ENCODE results near the gene CDKN2B-AS1. TPM values are rescaled to one million over a fixed set of nuclear protein-coding genes. Genes with fewer than 3 reads are reported as not detected.

The CDKN2B-AS1 gene
- total RNA-seq, 2 donors from 2014 or later = not detected

DNA sequence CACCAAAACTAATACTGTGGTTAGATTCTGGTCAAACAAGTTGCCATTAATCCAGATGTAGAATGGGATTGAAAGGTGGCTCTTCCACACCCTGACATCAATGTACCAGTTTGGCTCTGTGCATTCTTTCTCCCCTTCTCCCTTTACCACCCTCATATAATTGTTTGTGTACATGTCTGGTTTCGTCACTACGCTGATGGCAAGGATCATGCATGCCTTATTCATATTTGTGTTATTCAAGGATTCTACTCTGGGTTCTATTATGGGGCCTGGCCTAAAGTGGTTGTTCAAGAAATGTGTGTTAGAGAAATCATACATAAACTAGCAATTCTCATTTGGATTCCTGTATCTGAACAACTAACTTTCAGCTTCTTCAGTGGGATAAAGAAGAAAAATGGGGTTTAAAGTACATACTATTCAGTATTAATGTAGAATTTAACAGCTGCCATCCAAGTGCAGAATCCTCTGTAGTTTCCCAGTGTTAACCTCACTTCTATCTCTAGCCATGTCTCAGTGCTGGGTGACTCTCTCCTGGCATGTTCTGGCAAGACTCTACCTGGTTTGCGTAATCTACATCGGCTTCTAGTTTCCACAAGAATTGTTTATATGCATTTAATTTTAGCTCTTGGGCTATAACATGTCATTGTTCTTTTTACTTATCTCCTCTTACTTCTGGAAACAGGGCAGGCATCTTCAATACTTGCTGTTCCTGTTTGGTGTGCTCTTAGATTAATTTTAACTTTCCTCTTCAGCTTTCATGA is 42.5 kb downstream of the CDKN2B-AS1 start:
- DNase-seq = no peak
- Mint-ChIP-seq H3K27ac (no peak overlapping the region), H3K36me3 (ENCODE audit: low read depth) (no peaks in the 10 kb centered on the region), H3K4me1 (no peaks in the 10 kb centered on the region), H3K4me3 (no peak overlapping the region), H3K27me3 (ENCODE audit: insufficient read depth) (no peaks in the 10 kb centered on the region), H3K9me3 (no peaks in the 10 kb centered on the region)
- Histone ChIP-seq H3K9me3 (ENCODE audit: control insufficient read depth, low read length) (no peaks in the 10 kb centered on the region), H3K4me1 (ENCODE audit: control insufficient read depth, insufficient read depth, low read length) (no peaks in the 10 kb centered on the region), H3K4me3 (ENCODE audit: low read length) (no peak overlapping the region), H3K9ac (ENCODE audit: extremely low read depth, low read length, poor library complexity, severe bottlenecking) (no peak overlapping the region), H3K27ac (ENCODE audit: low read depth, low read length) (no peak overlapping the region), H3K27me3 (ENCODE audit: control insufficient read depth, insufficient read depth, low read length, poor library complexity, severe bottlenecking) (no peaks in the 10 kb centered on the region), H3K36me3 (ENCODE audit: control insufficient read depth, insufficient read depth, low read length) (no peaks in the 10 kb centered on the region)
- TF ChIP-seq, protein P1, sequence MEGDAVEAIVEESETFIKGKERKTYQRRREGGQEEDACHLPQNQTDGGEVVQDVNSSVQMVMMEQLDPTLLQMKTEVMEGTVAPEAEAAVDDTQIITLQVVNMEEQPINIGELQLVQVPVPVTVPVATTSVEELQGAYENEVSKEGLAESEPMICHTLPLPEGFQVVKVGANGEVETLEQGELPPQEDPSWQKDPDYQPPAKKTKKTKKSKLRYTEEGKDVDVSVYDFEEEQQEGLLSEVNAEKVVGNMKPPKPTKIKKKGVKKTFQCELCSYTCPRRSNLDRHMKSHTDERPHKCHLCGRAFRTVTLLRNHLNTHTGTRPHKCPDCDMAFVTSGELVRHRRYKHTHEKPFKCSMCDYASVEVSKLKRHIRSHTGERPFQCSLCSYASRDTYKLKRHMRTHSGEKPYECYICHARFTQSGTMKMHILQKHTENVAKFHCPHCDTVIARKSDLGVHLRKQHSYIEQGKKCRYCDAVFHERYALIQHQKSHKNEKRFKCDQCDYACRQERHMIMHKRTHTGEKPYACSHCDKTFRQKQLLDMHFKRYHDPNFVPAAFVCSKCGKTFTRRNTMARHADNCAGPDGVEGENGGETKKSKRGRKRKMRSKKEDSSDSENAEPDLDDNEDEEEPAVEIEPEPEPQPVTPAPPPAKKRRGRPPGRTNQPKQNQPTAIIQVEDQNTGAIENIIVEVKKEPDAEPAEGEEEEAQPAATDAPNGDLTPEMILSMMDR (conservative IDR thresholded peaks at IDR 0.05) = no peak
- WGBS, 2 experiments (ENCODE audit: insufficient coverage in 1 of 2, insufficient read length in 1 of 2) = 97% methylated on average over 4 of the region's 4 CpGs; no CpG with 5 or more reads in 1 of the 2 experiments

GRCh38 chr9:22037954-22038690 is 43.5 kb downstream of the CDKN2B-AS1 start:
- Mint-ChIP-seq H3K36me3 (ENCODE audit: low read depth) (no peaks in the 10 kb centered on the region), H3K27me3 (ENCODE audit: insufficient read depth) (no peaks in the 10 kb centered on the region), H3K4me3 (no peak overlapping the region), H3K4me1 (no peaks in the 10 kb centered on the region), H3K27ac (no peak overlapping the region), H3K9me3 (no peaks in the 10 kb centered on the region)
- Histone ChIP-seq H3K27ac (ENCODE audit: low read depth, low read length) (no peak overlapping the region), H3K27me3 (ENCODE audit: control insufficient read depth, insufficient read depth, low read length, poor library complexity, severe bottlenecking) (no peaks in the 10 kb centered on the region), H3K9ac (ENCODE audit: extremely low read depth, low read length, poor library complexity, severe bottlenecking) (no peak overlapping the region), H3K4me3 (ENCODE audit: low read length) (no peak overlapping the region), H3K4me1 (ENCODE audit: control insufficient read depth, insufficient read depth, low read length) (no peaks in the 10 kb centered on the region), H3K36me3 (ENCODE audit: control insufficient read depth, insufficient read depth, low read length) (no peaks in the 10 kb centered on the region), H3K9me3 (ENCODE audit: control insufficient read depth, low read length) (no peaks in the 10 kb centered on the region)
- 64 to 100% methylated on average over 1 to 2 of the region's 2 CpGs for WGBS, 2 experiments (ENCODE audit: insufficient coverage in 1 of 2, insufficient read length in 1 of 2)
- no peak for DNase-seq
- TF ChIP-seq, protein P1 (conservative IDR thresholded peaks at IDR 0.05) = peak; percentile 71

DNA sequence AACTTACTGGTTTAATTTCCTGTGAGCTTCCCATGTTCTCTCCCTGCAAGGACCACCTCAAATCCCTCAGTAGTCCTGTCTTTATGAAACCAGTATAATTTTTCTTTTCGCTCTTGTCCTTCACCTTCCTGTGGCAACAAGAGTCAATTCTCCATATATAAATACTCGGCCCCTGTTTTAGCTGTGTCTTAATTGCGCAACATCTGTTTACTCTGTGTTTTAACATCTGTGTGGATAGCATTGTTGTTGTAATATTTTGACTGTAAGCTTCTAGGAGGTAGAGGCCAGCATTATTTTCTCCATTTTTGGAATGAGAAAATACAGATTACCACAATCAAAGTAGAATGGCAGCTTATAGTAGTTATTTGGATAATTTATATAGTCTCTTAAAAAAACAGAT is 44.7 kb downstream of the CDKN2B-AS1 start:
- Histone ChIP-seq H3K4me1 (ENCODE audit: control insufficient read depth, insufficient read depth, low read length) (no peaks in the 10 kb centered on the region), H3K4me3 (ENCODE audit: low read length) (no peak overlapping the region), H3K36me3 (ENCODE audit: control insufficient read depth, insufficient read depth, low read length) (no peaks in the 10 kb centered on the region), H3K27me3 (ENCODE audit: control insufficient read depth, insufficient read depth, low read length, poor library complexity, severe bottlenecking) (no peaks in the 10 kb centered on the region), H3K9ac (ENCODE audit: extremely low read depth, low read length, poor library complexity, severe bottlenecking) (no peak overlapping the region), H3K27ac (ENCODE audit: low read depth, low read length) (no peak overlapping the region), H3K9me3 (ENCODE audit: control insufficient read depth, low read length) (no peaks in the 10 kb centered on the region)
- no peaks in the 10 kb centered on the region for H3K9me3 Mint-ChIP-seq
- H3K36me3 Mint-ChIP-seq (ENCODE audit: low read depth) = no peaks in the 10 kb centered on the region
- no peaks in the 10 kb centered on the region for H3K27me3 Mint-ChIP-seq (ENCODE audit: insufficient read depth)
- H3K27ac Mint-ChIP-seq = no peak overlapping the region
- DNase-seq = no peak
- no peak overlapping the region for H3K4me3 Mint-ChIP-seq
- 94% methylated on average over 3 of the region's 3 CpGs; no CpG with 5 or more reads in 1 of the 2 experiments for WGBS, 2 experiments (ENCODE audit: insufficient coverage in 1 of 2, insufficient read length in 1 of 2)
- H3K4me1 Mint-ChIP-seq = no peaks in the 10 kb centered on the region
- TF ChIP-seq, protein P1 (conservative IDR thresholded peaks at IDR 0.05) = no peak
